Tibial nerve (tissue), 4 donors: ENCODE measurements around the gene RIIAD1. TPM values are rescaled to one million over a fixed set of nuclear protein-coding genes. Genes with fewer than 3 reads are reported as not detected.

Experiments
- DNase-seq, 2 donors: peaks; one replicate each; pipeline ENCODE4 v3.0.0-alpha.2; 2019; ENCODE audit warnings: low spot score in 2 of 2
- H3K27ac ChIP-seq, 4 donors: fragments of 200-600 bp; sonication (generic) in 3 of 4; one replicate each; pipeline ENCODE4 v1.5.1; 2017 to 2019; ENCODE audit warnings: mild to moderate bottlenecking in 1 of 4
- H3K27me3 ChIP-seq, 2 donors: fragments of 200-600 bp; sonication (generic) in 1 of 2; one replicate each; pipeline versions ENCODE4 v1.5.1 to v1.6.0; 2017 to 2019
- H3K36me3 ChIP-seq, 3 donors: fragments of 200-600 bp; sonication (generic); one replicate each; pipeline ENCODE4 v1.5.1; 2018 to 2019
- H3K4me1 ChIP-seq, 4 donors: fragments of 200-600 bp; sonication (generic) in 3 of 4; one replicate each; pipeline ENCODE4 v1.5.1; 2017 to 2019
- H3K4me3 ChIP-seq, 4 donors: fragments of 200-600 bp; sonication (generic) in 3 of 4; one replicate each; pipeline ENCODE4 v1.5.1; 2017 to 2019; ENCODE audit warnings: mild to moderate bottlenecking in 1 of 4, moderate library complexity in 1 of 4
- H3K9me3 ChIP-seq, 4 donors: fragments of 200-600 bp; sonication (generic) in 3 of 4; one replicate each; pipeline ENCODE4 v1.5.1; 2017 to 2019
- EP300 ChIP-seq, 2 donors: sonication (generic); formaldehyde crosslinking; IDR thresholded peaks; one replicate each; pipeline ENCODE4 v1.6.1; 2017; ENCODE audit warnings: antibody characterized with exemption in 2 of 2, mild to moderate bottlenecking in 1 of 2
- POLR2A ChIP-seq, 2 donors: fragments of 450-650 bp; IDR thresholded peaks; one replicate each; pipeline ENCODE4 v1.6.1; 2017; ENCODE audit warnings: antibody characterized with exemption in 2 of 2, mild to moderate bottlenecking in 2 of 2, moderate library complexity in 2 of 2
- WGBS, 2 donors: methylation state at CpG; one replicate each; pipeline ENCODE4 v1.1.5; 2018; 5-methylcytosine and 5-hydroxymethylcytosine counted together
- total RNA-seq, 4 donors: library from RNA; depleted of rRNA; stranded (reverse); fragments of >200 nt; gene quantifications; one replicate each; pipeline ENCODE4 v1.1.0, GENCODE V29; 2016
- TF ChIP-seq, protein P1 (sequence below), 5 experiments: fragments of 200-600 bp in 3 of 5; fragments of 450-650 bp in 2 of 5; sonication (generic) in 3 of 5; IDR thresholded peaks; one replicate each; pipeline ENCODE4 v1.5.1; 2016 to 2019; ENCODE audit warnings: antibody characterized with exemption in 5 of 5, mild to moderate bottlenecking in 3 of 5, moderate library complexity in 2 of 5

RIIAD1 gene
- total RNA-seq, 4 donors from 2014 or later, result not detected

GRCh38 chr1:151721788-151722510 is 627 bp downstream of the RIIAD1 start:
- Histone ChIP-seq H3K36me3 (no peaks in the 10 kb centered on the region), H3K9me3 (no peaks in the 10 kb centered on the region), H3K27me3 (peaks cover 0 to 21% of the 10 kb centered on the region in 2 donors), H3K27ac (peak overlapping the region in 3 of 4 donors; percentile 65 to 87 (median 76)), H3K4me1 (peaks cover 0 to 30% (median 10%) of the 10 kb centered on the region in 4 donors), H3K4me3 (peak overlapping the region; percentile 38 to 63 (median 54))
- 27 to 29% methylated on average over 16 to 17 of the region's 17 CpGs for WGBS, 2 donors
- TF ChIP-seq POLR2A (IDR thresholded peaks at IDR 0.05), result no peak
- no peak for TF ChIP-seq EP300 (IDR thresholded peaks at IDR 0.05)
- TF ChIP-seq, protein P1, sequence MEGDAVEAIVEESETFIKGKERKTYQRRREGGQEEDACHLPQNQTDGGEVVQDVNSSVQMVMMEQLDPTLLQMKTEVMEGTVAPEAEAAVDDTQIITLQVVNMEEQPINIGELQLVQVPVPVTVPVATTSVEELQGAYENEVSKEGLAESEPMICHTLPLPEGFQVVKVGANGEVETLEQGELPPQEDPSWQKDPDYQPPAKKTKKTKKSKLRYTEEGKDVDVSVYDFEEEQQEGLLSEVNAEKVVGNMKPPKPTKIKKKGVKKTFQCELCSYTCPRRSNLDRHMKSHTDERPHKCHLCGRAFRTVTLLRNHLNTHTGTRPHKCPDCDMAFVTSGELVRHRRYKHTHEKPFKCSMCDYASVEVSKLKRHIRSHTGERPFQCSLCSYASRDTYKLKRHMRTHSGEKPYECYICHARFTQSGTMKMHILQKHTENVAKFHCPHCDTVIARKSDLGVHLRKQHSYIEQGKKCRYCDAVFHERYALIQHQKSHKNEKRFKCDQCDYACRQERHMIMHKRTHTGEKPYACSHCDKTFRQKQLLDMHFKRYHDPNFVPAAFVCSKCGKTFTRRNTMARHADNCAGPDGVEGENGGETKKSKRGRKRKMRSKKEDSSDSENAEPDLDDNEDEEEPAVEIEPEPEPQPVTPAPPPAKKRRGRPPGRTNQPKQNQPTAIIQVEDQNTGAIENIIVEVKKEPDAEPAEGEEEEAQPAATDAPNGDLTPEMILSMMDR (IDR thresholded peaks at IDR 0.05), result no peak
- DNase-seq, result no peak

- no peaks in the 10 kb centered on the region for H3K36me3 ChIP-seq
- H3K4me3 ChIP-seq, result no peak overlapping the region
- WGBS, 2 donors, result 48 to 51% methylated on average over 3 of the region's 3 CpGs
- H3K27ac ChIP-seq, result no peak overlapping the region
- no peak for DNase-seq
- no peaks in the 10 kb centered on the region for H3K9me3 ChIP-seq
- peaks cover 0 to 32% (median 6%) of the 10 kb centered on the region in 4 donors for H3K4me1 ChIP-seq
- no peak for TF ChIP-seq EP300 (IDR thresholded peaks at IDR 0.05)
- TF ChIP-seq POLR2A (IDR thresholded peaks at IDR 0.05), result no peak
- TF ChIP-seq, protein P1 (IDR thresholded peaks at IDR 0.05), result no peak
- peaks cover 0 to 10% of the 10 kb centered on the region in 2 donors for H3K27me3 ChIP-seq
Measured at GRCh38 chr1:151723726-151724370, 2.5 kb downstream of the RIIAD1 start.

DNA sequence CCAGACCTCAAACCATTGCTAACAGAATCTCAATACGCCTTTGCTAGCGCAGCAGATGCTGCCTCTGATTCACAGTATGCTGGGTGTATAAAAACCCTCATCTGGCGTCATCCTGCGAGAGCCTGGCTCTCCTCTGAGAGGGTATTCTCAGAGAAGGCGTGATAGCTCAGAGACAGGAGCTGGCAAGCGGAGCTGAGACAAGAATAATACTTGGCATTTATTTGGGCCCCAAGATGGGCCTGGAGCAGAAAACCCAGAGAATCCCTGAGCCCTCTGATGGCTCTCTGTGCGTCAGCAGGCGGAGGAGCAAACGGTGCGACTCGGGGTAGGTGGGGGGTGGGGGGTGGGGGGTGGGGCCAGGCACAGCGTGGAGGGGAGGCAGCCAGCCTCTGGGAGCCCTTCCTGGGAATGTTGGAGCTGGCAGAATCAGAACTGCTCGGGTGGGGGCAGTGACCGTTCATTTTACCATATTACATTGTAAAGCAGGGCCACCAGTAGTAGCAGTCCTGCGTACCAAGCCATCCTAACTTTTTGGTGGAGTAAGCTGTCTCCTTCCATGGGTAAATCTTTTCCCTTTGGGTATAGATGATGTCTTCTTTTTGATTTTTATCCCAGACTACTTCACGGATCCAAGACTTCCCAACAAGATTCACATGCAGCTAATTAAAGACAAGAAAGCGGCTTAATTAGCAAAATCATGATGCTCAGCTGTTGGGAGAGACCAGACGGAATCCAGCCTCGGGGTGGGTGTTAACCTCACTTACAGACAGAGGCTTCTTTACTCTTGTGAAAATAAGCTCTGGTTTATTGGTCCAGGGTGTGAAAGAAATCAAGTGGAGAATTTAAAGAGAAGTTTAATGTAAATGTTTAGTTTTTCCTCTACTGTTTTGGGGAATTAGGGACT is 7.1 kb downstream of the RIIAD1 start:
- H3K4me1 ChIP-seq, result peaks cover 0 to 13% (median 0%) of the 10 kb centered on the region in 4 donors
- TF ChIP-seq EP300 (IDR thresholded peaks at IDR 0.05), result no peak
- TF ChIP-seq, protein P1 (IDR thresholded peaks at IDR 0.05), result no peak
- TF ChIP-seq POLR2A (IDR thresholded peaks at IDR 0.05), result no peak
- H3K36me3 ChIP-seq, result no peaks in the 10 kb centered on the region
- peaks cover 0 to 10% of the 10 kb centered on the region in 2 donors for H3K27me3 ChIP-seq
- peak overlapping the region in 2 of 4 donors; percentile 15 to 54 for H3K27ac ChIP-seq
- no peak for DNase-seq
- WGBS, 2 donors, result 20 to 22% methylated on average over 18 to 19 of the region's 19 CpGs
- H3K4me3 ChIP-seq, result peak overlapping the region in 1 of 4 donors; percentile 8
- no peaks in the 10 kb centered on the region for H3K9me3 ChIP-seq

GRCh38 chr1:151729157-151729965 is 8.0 kb downstream of the RIIAD1 start:
- H3K4me1 ChIP-seq, result peaks cover 0 to 13% (median 0%) of the 10 kb centered on the region in 4 donors
- no peaks in the 10 kb centered on the region for H3K36me3 ChIP-seq
- peaks cover 0 to 10% of the 10 kb centered on the region in 2 donors for H3K27me3 ChIP-seq
- H3K4me3 ChIP-seq, result no peak overlapping the region
- TF ChIP-seq POLR2A (IDR thresholded peaks at IDR 0.05) (no peak), EP300 (IDR thresholded peaks at IDR 0.05) (no peak)
- TF ChIP-seq, protein P1 (IDR thresholded peaks at IDR 0.05), result no peak
- DNase-seq, result no peak
- 68 to 70% methylated on average over 10 of the region's 10 CpGs for WGBS, 2 donors
- no peak overlapping the region for H3K27ac ChIP-seq
- H3K9me3 ChIP-seq, result no peaks in the 10 kb centered on the region
